ENCODE data around the gene AUTS2.

Gene AUTS2

DNA sequence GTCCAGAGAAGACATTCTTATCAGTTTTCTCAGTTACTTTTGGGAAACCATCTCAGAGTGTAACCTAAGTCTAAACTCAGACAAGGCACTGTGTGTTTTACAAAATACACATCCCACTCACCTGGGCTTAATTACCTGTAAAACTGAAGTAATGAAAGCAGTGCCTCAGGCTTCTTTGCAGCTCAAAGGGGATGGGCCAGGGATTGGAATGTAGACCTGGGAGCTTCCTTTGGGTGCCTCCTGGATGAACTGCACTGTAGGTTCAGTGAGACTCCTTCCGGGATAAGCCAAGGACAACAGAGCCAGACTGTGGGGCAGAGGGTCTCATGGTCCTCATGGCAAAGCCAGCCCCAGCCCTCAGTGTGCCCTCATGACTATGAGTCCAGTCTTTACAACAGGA, 861.3 kb downstream of the AUTS2 start:
- DNase-seq: no peak

DNA sequence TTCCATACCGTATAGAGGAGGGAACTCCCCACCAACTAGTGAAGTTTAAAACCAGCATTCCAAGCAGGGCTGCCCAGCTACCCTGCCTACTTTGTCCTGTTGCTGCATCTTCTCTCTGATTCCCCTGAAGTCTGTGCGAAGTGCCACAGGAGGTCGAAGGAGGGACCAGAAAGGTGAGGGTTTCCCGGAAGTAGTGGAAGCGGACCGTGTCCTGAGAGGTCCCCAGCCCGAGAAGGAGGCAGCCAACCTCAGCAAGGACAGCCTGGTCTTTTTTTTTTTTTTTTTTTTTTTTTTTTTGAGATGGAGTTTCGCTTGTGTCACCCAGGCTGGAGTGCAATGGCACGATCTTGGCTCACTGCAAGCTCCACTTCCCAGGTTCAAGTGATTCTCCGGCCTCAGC, 861.8 kb downstream of the AUTS2 start:
- DNase-seq: no peak

DNA sequence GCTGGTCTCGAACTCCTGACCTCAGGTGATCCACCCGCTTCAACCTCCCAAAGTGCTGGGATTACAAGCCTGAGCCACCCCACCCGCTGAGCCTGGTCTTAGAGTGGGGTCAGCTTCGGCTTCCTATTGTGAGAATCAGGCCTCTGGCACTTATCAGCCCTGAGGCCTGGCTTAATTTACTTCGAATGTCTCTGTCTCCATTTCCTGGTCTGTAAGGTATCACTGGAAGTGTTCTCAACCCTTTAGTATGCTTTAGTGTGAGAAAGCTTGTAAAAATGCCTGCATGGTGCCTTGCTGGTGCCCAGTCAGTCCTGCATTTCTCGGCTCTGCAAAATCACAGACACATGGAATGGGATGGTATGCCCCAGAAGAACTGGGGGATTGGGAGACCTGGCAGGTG, 862.3 kb downstream of the AUTS2 start:
- DNase-seq: no peak

GRCh38 chr7:70463352-70463938, 865.2 kb downstream of the AUTS2 start:
- no peak for DNase-seq

- no peak for DNase-seq
These were observed 868.6 kb downstream of the AUTS2 start for GRCh38 chr7:70466725-70467364.

- DNase-seq: no peak
These were observed 872.5 kb downstream of the AUTS2 start for GRCh38 chr7:70470746-70471145.

GRCh38 chr7:70472601-70473237, 874.4 kb downstream of the AUTS2 start:
- DNase-seq: no peak

DNA sequence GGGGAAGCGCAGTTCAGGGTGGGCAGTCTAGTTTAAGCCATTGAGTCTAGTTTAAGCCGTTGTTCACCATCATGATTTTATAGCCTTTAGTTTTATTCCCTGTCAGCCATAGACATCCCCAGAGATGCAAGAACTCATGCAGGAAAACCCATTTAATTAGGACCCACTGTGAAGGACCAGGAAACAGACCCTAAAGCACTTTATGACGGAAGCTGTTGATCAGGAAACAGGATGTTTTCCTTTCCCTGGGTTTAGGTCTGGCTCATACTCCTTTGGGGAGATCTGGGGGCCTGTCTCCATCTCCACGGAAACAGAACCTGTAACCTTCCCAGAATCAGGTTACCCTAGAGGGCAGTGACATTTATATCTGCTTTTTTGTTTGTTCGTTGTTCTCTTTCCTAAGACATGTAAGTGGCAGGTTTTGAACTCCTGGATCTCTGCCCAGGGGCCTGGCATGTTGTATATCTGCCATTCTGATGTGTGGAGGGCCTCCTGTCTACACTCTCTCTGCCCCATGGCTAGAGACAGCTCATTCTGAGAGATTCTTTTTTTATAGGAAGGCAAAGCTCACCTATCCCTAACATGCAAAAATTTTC, 876.5 kb downstream of the AUTS2 start:
- DNase-seq: no peak

DNA sequence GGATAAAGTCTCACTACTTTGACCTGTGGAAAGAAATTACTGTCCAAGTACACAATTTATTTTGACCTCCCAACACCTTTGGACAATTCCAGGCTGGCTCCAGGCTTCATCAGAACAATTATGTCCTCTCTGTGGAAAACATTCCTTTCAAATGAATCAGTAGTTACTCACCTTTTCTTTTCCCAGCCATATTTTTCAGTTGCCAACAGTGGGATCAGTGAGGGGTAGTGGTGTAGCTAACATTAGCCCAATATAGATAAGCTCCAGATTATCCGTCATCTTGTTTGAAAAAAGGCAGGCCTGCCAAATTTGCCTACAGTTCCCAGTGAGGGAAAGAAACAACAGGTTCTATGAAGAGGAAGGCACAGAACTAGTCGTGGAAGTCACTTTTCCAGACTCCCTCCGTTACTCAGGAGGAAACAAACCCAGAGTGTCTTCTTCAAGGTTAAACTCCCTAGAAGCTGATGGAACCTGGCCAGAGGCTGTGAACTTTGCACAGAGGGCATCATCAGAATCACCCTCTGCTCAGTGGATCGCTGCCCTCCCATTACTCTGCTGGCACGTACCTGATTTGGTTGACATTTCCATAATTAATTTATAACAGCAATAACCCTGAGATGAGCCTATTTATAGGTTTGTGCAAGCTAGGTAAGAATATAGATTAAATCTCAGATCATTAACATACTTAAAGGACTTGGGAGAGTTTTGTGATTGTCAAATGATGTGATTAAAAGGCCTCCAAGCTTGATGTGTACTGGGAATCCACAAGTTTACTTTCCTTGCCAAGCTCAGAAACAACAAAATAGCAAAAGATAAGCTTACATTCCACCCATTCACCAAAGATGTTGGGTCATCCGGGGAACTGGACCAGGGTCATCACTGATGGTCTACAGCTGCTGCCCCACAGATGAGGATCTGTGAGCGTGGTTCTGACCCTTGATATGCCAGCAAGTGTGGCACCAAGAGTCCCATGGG, 879.0 kb downstream of the AUTS2 start:
- no peak for DNase-seq

GRCh38 chr7:70479153-70480021, 881.1 kb downstream of the AUTS2 start:
- no peak for DNase-seq

GRCh38 chr7:70480927-70481569, 882.8 kb downstream of the AUTS2 start:
- DNase-seq: no peak

DNA sequence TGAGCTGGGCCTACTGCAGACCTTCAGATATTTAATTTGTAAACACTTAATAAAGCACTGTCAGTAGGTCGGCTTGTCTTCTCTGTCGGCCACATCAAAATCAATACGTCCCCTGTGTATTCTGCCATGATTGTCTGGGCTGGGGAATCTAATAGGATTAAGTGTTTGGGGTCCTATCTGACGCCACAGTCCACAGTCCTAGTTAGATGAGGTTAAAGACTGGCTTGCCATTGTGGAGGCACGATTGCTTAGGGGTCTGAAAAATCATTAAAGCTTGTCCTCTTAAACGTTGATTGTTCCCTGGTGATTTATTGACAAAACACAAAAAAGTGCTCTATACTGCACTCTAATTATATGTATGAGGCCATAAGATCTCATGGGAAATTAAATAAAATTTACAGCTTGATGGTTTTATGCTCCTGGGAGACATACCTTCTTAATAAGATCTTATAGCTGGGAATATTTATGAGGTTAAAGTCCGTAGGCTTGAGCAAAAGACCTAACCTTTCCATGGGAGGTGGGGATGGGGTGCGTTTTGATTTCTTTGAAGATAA, 883.4 kb downstream of the AUTS2 start:
- DNase-seq: no peak

DNA sequence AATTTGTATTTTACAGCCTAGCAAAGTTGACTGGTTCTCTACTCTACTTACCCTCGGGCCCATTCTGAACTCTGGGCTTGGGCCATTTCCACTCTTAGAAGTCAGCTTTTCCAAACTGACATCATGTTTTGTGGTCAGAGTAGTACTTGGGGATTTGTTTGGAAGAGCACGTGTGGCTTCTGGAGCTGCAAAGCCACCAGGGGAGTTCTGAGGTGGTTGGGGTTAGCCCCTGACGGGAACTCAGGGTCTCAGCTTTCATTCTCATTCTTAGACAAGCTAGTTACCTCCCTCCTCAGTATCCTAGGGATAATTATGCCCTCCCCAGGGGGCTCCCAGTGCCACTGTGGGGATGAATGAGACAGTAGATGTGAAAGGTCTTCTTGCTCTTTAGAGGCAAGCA, 886.0 kb downstream of the AUTS2 start:
- no peak for DNase-seq

DNA sequence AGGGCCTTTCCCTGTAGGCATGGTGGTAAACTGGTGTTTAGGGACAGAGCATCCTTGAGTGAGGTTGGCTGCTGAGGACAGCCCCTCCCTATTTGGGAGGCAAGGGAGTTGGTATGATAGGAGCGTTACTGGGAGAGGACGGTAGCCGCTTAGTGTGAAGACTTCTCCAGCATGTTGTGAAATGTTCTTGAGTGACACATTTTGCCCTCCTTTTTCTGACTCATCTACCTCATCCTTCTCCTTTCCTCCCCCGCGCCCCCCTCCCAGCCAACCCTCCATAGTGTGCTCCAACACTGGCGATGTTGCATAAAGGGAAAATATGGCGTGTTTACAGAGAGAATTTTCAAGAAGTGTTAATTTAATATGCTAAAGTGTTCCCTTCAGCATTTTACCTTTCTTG, 888.7 kb downstream of the AUTS2 start:
- DNase-seq: no peak

DNA sequence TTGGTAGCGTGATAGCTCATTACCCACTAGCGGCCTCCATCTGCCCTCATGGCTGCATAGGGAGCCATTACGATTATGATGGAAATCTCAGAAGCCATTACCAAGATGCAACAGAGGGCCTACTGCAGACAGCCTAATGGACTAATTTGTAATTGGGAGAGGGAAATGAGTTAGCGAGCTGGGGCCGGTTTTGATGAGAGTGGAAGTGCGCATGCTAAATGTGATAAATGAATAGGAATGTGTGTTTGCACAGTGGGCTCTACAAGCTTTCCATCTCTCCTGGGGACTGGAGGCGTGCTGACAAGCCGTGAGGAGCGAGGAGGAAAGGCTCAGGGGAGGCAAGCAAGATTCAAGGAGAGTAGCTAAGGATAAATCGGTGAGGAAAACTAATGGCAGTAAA, 889.2 kb downstream of the AUTS2 start:
- no peak for DNase-seq

DNA sequence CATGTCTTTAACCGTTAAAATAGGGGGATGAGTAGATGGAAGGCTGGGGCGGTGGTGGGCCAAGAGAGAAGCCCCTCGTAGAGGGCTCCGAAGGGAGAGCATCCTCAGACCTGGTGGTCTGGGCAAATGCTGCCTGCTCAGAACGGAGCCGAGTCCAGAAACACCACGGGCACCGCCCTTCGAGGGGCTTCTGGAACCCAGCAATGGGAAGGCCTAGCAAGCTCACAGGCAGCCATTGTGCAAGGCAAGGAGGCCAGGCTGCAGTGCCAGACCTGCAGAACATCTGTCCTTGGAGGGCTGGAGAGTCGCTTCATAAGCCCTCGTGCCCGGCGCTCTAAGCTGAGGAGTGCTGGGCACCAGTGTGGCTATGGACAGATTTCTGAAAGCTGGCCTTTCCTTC, 889.6 kb downstream of the AUTS2 start:
- DNase-seq: no peak

DNA sequence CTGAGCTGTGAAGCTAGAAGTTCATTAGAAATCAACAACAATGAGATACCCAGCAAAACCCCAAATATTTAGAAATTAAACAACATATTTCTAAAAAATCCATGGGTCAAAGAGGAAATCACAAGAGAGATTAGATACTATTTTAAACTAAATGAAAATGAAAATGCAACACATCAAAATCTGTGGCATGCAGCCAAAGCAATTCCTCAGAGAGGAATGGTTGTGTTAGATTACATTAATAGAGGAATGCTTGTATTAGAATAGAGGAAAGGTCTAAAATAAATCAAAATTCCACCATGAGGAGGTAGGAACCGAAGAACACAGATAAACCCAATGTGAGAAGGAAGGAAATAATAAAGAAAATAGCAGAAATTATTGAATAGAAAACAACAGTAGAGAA, 891.5 kb downstream of the AUTS2 start:
- DNase-seq: no peak

- DNase-seq: no peak
These were observed 894.4 kb downstream of the AUTS2 start for GRCh38 chr7:70492625-70493024.

DNA sequence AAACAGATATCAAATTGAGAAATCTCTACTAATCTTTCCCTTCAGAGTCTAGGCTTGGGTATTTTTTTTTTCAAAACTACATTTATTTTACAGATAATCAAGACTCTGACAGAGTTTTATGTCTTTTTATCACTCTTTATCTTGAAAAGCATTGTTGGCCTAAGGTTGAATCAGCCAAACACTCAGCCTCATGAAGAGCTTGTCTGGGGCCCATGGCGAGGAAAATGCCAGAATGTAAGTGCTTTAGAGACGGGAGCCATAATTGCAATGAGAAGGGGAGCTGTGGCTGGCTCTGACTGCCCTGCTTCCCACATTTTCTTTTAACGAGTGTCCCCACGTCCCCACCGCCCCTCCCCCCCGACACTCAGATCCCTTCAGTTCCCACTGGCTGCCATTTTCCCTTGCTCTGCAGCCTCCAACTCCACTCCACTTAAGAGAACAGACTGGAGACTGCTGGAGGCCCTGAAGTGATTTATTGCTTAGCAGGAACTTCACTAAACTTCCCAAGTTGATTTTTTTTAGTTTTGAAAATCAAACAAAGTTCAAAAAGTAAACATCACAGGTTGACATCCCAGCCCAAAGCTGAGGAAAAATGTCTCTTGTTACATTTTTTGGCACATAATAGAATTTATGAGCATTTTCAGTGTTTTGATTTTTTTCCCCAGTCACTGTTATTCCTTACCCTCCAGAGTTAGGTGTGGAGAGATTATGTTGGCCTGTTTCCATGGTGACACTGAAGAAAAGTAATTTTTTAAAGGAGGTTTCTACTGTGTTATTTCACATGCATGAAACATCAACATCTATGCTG, 896.2 kb downstream of the AUTS2 start:
- no peak for DNase-seq

- no peak for DNase-seq
These were observed 896.7 kb downstream of the AUTS2 start for GRCh38 chr7:70495033-70495376.
